RPMI7951 (cell line): Measurements from ENCODE around the gene CDRT4. TPM values are rescaled to one million over a fixed set of nuclear protein-coding genes. Genes with fewer than 3 reads are reported as not detected.
A peak's percentile ranks its signal among the peaks of the same experiment; 100 is the strongest.

Source experiments
- DNase-seq: peaks from one replicate; pipeline ENCODE4 v3.0.0-alpha.2; 2012; ENCODE audit warnings: low read depth
- total RNA-seq: library from RNA; depleted of rRNA; stranded (reverse); fragments of >200 nt; shearing (Covaris generic); gene quantifications from 2 replicates; pipeline ENCODE4 v1.2.3, GENCODE V29; 2014; rRNA removed

CDRT4 gene
- total RNA-seq, 1 experiment from 2014 or later = 0.24 TPM

GRCh38 chr17:15397620-15398019 lies 69.8 kb downstream of the CDRT4 start:
- no peak for DNase-seq

- DNase-seq = no peak
Observed at GRCh38 chr17:15395091-15395490, 72.3 kb downstream of the CDRT4 start.

GRCh38 chr17:15393414-15393813 lies 74.0 kb downstream of the CDRT4 start:
- DNase-seq = no peak

- peak; percentile 92 for DNase-seq
Observed at GRCh38 chr17:15392326-15392741, 75.1 kb downstream of the CDRT4 start.

GRCh38 chr17:15388356-15389041 lies 78.9 kb downstream of the CDRT4 start:
- DNase-seq = no peak

GRCh38 chr17:15386083-15386482 lies 81.3 kb downstream of the CDRT4 start:
- DNase-seq = no peak

Other genes with a start within 250 kb of the CDRT4 start
- gene PMP22, start 202.3 kb downstream of the CDRT4 start, total RNA-seq = 62.1 and 64.6 TPM in 2 replicates
- 0.49 TPM in 1 of 2 replicates, not detected in the other for gene TEKT3, start 126.0 kb downstream of the CDRT4 start, total RNA-seq
- gene TVP23C, start 95.9 kb upstream of the CDRT4 start, total RNA-seq = 7.3 and 9.7 TPM in 2 replicates
- gene FBXW10B, start 152.1 kb upstream of the CDRT4 start, total RNA-seq = 0.12 and 1.1 TPM in 2 replicates
- gene TRIM16, start 216.7 kb upstream of the CDRT4 start, total RNA-seq = 66.2 and 74.4 TPM in 2 replicates
- gene ZNF286A, start 232.1 kb upstream of the CDRT4 start, total RNA-seq = 23.0 and 26.2 TPM in 2 replicates